PFSK-1 (cell line): Measurements from ENCODE around the gene HLA-DRA.

Experiments
- FOXP2 ChIP-seq: optimal IDR thresholded peaks from 2 replicates; pipeline ENCODE3; 2011; ENCODE audit warnings: borderline replicate concordance, control low read depth, inconsistent platforms; ENCODE audit not compliant: insufficient read depth; ENCODE audit errors: extremely low read length, extremely low read depth
- POLR2AphosphoS5 ChIP-seq: IDR thresholded peaks from 2 replicates; pipeline ENCODE4 v1.6.1; 2012; ENCODE audit warnings: low read depth, mild to moderate bottlenecking, control low read depth, low read length, moderate library complexity
- SIN3A ChIP-seq: IDR thresholded peaks from 2 replicates; pipeline ENCODE4 v1.6.1; 2012; ENCODE audit warnings: mild to moderate bottlenecking, low read length, moderate library complexity, borderline replicate concordance; ENCODE audit not compliant: insufficient read depth
- TAF1 ChIP-seq: IDR thresholded peaks from 2 replicates; pipeline ENCODE4 v1.6.1; 2012; ENCODE audit warnings: low read length, control low read depth, borderline replicate concordance; ENCODE audit not compliant: insufficient read depth
- TF ChIP-seq, protein P1 (sequence below), 2 experiments: IDR thresholded peaks; 2 replicates each; pipeline versions ENCODE4 v1.6.1 to v1.8.0; 2011 to 2012; ENCODE audit warnings: low read depth in 2 of 2, low read length in 2 of 2, control low read depth in 1 of 2, inconsistent platforms in 1 of 2, mild to moderate bottlenecking in 1 of 2, moderate library complexity in 1 of 2; ENCODE audit not compliant: insufficient read depth in 1 of 2

DNA sequence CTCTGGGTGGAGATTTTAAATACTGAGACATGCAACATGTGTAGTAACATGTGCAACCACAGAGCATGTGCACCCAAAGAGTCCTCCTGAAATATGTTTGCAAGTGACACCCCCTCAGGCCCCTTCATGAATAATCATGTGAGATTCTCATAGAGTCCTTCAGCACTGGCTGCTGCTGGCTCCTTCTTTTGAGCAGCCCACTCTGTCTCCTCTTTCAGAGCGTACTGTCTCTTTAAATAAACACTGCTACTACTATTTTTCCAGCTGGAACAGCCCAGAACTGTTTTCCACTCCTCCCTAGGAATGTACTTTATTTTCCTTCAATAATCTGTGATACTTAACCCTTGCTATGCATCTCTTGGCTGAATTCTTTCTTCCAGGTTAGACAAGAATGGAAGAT, 48.4 kb downstream of the HLA-DRA start:
- TF ChIP-seq POLR2AphosphoS5 (no peak), SIN3A (no peak), TAF1 (no peak), FOXP2 (no peak)
- TF ChIP-seq, protein P1, sequence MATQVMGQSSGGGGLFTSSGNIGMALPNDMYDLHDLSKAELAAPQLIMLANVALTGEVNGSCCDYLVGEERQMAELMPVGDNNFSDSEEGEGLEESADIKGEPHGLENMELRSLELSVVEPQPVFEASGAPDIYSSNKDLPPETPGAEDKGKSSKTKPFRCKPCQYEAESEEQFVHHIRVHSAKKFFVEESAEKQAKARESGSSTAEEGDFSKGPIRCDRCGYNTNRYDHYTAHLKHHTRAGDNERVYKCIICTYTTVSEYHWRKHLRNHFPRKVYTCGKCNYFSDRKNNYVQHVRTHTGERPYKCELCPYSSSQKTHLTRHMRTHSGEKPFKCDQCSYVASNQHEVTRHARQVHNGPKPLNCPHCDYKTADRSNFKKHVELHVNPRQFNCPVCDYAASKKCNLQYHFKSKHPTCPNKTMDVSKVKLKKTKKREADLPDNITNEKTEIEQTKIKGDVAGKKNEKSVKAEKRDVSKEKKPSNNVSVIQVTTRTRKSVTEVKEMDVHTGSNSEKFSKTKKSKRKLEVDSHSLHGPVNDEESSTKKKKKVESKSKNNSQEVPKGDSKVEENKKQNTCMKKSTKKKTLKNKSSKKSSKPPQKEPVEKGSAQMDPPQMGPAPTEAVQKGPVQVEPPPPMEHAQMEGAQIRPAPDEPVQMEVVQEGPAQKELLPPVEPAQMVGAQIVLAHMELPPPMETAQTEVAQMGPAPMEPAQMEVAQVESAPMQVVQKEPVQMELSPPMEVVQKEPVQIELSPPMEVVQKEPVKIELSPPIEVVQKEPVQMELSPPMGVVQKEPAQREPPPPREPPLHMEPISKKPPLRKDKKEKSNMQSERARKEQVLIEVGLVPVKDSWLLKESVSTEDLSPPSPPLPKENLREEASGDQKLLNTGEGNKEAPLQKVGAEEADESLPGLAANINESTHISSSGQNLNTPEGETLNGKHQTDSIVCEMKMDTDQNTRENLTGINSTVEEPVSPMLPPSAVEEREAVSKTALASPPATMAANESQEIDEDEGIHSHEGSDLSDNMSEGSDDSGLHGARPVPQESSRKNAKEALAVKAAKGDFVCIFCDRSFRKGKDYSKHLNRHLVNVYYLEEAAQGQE (IDR thresholded peaks at IDR 0.05; ENCODE audit: insufficient read depth in 1 of 2, low read depth in 2 of 2, low read length in 2 of 2) = no peak
